IPS-18c (cell line): ENCODE results near the gene ANXA8L1.
"Not testable (repeated sequence)": the region's sequence is repeated elsewhere in the genome, so short reads cannot be mapped to it uniquely, and the experiment has no call there.

ENCODE experiments used
- H3K4me3 ChIP-seq: 2 replicates; pipeline ENCODE4 v1.7.0; 2013; ENCODE audit warnings: low read depth, mild to moderate bottlenecking, low read length, moderate library complexity; ENCODE audit not compliant: insufficient read depth
- H3K9me3 ChIP-seq: one replicate; pipeline ENCODE4 v1.6.1; 2013; ENCODE audit warnings: mild to moderate bottlenecking, low read length, moderate library complexity; ENCODE audit not compliant: control insufficient read depth, insufficient read depth

Gene ANXA8L1

DNA sequence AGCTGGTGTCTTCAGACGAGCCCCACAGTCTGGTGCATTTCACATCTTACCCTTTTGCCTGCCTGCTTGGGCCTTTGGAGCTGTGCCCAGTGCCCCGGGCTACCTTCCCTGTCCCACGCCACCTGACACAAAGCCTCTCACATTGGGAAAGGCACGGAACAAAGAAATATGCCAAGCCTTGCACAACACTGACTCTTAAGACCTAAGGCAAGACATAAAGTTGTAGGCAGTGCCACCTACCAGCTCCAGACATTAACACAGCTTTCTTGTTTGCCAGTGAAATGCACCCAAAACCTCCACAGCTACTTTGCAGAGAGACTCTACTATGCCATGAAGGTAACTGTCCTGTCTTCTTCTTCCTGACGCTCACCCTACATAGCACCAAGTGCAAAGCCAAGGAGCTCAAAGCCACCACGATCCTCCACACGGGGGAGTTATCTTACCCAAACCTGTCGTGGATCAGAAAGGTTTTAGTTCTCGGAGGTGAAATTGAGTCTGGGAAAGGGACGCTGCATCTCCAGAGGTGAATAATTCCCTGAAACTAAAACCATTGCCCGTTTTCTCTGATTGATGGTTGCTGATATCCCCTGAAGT is 11.8 kb downstream of the ANXA8L1 start:
- H3K9me3 ChIP-seq, H3K4me3 ChIP-seq: not testable (repeated sequence)

DNA sequence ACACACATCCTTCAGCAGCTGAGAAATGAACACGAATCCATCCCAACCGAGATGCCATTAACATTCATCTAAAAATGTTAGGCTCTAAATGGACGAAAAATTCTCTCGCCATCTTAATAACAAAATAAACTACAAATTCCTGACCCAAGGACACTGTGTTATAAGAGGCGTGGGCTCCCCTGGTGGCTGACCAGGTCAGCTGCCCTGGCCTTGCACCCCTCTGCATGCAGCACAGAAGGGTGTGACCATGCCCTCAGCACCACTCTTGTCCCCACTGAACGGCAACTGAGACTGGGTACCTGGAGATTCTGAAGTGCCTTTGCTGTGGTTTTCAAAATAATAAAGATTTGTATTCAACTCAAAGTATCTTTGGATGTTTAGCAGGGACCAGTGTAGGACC is 15.8 kb downstream of the ANXA8L1 start:
- not testable (repeated sequence) for H3K9me3 ChIP-seq, H3K4me3 ChIP-seq

DNA sequence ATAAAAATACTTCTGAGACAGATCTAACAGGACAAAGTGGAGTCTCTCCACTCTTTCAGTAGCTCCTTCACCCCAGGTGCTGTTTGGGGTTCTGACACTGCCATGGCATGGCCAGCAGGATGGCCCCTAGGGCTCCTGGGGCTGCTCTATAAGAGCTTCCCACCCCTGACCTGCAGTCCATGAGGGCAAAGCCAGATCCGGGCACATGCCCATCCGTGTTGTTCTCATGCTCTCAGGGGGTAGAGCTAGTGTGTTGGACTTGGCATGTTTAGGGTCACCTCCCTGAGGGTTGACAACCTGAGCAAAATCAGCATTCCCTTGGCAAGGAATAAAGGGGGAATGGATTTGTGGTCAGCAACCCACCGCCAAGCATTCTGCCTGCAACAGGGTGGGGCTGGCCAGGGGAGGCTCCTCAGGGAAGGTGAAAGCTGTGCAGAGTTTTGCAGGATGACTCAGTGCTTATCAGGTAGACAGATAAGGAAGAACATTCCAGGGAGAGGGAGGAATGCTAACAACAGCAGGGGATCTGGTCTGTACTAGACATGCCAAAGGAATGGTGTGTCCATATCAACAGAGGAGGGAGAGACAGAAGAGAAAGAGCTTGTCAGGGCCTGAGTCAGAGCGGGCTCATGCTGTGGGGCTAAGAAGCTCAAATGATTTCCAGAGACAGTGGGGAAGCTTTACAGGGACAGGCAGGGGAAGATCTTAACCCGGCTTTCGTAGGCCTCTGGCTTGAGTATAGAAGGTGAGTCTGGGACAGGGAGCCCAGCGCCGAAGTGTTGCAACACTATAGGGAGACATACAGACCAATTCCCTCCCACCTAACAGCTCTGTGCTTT is 21.1 kb downstream of the ANXA8L1 start:
- not testable (repeated sequence) for H3K9me3 ChIP-seq, H3K4me3 ChIP-seq

DNA sequence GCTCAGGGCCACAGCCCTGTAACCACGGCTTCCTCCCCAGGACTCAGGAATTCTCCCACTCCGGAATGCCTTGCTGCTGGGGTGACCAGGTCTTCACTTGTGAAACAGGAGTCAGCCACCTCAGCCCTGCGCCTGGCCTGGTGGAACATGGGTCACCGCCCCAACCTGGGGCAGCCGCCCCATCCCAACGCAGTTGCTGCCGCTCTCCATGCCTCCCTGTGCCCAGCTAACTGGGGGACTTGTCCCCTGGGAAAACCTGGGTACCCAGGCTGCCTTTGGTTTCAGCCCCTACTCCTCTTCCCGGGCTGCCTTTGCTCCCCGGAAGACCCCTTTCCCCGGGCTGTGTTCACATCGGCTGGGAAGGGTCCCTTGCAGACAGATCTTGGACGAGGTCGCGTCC is 22.2 kb downstream of the ANXA8L1 start:
- not testable (repeated sequence) for H3K9me3 ChIP-seq, H3K4me3 ChIP-seq

DNA sequence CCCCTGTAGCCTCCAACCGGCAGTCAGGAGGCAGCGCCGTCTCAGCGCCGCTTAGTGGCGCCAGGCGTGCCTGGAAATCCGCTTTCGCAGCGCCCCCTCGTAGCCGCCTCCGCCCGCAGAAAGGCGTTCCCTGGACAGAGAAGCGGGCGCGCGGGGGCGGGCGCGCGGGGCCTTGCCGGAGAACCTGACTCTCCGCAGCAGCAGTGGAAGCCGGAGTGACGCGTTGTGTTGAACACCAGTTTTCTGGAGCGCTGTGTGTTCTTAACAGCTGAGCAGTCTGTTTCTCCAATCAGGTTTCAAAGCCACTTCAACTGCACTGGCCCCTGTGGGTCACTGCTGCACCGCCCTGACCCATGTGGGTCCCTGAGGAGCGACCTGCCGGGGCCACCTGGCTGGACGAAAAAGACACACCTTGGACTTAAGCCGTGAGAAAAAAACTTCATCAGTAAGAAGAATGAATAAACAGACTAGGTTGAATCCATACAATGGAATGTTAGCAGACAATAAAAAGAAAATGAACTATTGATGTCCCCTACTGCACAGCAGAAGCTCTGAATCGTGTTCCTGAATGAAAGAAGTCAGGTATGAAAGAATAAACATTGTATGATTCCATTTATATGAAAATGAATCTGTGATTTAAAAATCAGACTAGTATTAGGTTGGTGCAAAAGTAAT is 22.8 kb downstream of the ANXA8L1 start:
- H3K4me3 ChIP-seq: not testable (repeated sequence)

DNA sequence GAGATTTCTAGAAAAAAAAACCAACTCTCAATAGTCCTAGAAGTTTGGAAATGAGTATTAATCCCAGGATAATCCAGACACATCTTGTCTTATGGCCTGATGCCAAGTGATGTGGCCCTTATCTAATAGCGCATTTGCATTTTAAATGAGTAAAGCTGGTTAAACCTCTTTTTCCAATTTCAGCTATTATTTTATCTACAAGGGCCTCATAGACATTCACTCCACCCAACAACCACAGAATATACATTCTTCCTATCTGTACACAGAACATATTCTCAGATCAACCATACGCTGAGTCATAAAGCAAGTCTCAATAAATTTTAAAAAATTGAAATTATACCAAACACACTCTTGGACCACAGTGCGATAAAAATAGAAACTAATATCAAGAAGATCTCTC is 34.0 kb downstream of the ANXA8L1 start:
- not testable (repeated sequence) for H3K9me3 ChIP-seq, H3K4me3 ChIP-seq

More for the DNA sequence above, 22.8 kb downstream of the ANXA8L1 start:
- H3K9me3 ChIP-seq: not testable (repeated sequence)

DNA sequence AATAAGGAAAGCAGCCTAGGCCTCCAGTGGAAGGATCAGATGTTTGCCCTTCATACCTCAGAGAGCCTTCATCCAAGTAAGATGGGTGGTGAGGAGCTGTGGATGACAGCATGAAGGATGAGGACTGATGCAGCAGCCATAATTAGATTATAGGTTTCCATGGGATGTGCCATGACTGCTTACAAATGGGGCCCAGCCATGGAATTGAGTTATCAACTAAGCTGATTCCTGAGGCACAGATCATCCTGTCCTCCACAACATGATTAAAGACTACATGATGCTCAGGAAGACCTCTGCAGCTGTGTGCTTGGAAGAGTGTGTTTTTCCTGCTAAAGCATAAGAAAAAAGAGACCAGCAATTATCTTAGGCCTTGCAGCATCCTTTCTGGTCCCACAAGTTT is 35.5 kb downstream of the ANXA8L1 start:
- H3K9me3 ChIP-seq, H3K4me3 ChIP-seq: not testable (repeated sequence)

DNA sequence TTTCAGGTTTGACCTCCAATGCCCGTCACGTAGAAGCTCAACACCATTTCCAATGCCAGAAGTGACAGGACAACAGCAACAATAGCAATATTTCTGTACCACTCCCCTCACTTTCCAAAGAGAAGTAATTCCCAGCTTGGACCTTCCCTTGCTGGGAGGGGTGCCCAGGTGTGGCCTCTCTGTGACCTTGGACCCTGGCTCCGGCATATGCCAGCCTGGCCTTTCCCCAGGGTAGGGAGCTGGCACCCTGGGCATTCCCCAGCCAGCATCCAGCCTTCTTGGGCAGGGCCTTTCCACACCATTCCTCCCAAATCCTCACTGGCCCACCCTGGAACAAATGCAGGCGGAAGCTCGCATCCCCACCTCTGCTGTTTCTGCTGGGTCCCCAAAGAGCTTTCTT is 37.1 kb downstream of the ANXA8L1 start:
- H3K4me3 ChIP-seq, H3K9me3 ChIP-seq: not testable (repeated sequence)

DNA sequence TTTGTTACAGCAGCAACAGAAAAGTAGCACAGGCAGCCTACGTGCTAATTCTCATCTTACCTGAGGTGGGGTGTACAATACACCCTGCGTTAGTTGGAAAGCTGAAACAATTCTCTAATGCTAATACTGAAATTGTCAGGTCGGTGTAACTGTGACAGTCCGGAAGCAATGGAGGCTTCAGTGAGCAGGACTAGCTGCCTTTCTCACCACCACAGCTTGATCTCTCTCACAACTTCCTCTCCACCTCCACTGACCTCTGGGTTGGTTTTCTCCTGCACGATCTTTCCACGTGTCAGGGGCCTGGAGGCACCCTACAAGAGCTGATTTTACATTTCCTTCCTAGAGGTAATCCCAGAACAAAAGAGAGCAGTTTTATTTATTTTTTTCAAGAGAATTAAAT is 39.7 kb downstream of the ANXA8L1 start:
- not testable (repeated sequence) for H3K4me3 ChIP-seq, H3K9me3 ChIP-seq

DNA sequence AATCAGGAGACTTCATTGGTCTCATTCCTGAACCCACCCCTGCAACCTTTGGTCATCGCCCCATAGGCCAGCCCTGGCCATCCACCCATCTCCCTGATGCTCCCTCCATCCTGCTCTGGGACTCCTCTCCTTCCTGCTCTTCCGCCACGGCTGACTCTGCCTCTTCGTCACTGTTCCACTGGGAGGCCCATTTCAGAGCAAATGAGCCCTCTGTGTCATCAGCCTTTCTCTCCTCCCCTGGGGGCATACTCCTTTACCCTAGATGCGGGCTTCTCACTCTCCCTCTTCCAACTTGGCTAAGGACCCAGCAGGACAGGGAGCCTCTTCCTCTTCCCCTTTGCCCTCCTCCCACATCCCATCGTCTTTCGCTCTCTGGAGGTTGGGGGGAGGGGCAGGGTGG is 42.7 kb downstream of the ANXA8L1 start:
- H3K9me3 ChIP-seq, H3K4me3 ChIP-seq: not testable (repeated sequence)

DNA sequence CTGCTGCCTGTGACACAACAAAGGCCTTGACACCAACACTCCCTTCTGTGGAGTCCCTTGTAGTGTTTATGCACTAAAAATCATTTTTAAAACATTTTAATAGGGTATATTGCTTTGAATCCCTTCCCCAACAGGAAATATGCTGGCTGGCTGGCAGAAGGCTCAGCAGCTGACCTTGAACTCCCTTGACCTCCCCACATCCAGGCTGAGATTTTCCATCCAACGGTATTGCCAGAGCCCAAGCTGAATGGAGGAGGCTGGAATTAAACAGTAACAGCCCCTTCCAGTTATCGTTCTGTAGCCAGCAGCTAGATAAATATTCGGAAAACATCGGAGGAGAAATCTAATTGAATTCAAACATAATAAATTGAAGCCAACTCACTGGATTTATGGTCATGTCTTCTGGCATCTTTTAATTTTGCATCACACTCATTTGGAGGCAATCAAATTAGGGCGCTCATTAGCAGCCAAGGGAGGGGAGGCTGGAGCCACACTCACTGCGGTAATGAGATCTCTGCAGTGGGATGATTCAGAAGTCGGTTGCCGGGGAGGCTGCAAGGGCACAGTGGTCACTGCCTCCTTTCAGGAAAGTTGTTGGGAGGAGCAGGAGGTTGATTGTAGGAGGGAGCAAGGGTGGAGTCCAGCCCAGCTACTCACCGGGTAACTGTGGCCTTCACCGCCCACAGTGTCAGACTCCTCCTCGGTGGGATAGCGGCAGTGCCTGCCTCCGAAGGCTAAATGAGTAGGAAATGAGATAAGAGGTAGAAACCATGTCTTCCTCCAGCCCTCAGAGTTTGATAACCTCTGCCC is 44.2 kb downstream of the ANXA8L1 start:
- not testable (repeated sequence) for H3K4me3 ChIP-seq, H3K9me3 ChIP-seq

DNA sequence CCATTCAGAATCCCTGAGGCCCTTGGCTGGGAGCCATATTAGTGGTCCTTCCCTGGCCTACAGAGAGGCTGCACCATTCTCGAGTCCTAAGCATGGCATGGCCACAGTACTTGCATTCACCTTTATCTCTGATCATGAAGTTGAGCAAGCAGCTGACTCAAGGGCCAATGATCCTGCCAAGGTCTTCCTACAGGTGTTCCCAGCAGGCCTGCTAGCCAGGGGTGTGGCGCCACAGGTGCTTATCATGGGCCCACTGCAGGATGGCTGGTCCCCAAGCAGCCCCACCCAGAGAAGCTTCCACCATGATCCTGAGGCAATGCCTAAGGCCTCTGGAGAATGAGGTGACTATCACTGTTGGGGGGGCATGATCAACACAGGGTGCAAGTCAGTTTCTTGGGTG is 48.0 kb downstream of the ANXA8L1 start:
- not testable (repeated sequence) for H3K9me3 ChIP-seq

DNA sequence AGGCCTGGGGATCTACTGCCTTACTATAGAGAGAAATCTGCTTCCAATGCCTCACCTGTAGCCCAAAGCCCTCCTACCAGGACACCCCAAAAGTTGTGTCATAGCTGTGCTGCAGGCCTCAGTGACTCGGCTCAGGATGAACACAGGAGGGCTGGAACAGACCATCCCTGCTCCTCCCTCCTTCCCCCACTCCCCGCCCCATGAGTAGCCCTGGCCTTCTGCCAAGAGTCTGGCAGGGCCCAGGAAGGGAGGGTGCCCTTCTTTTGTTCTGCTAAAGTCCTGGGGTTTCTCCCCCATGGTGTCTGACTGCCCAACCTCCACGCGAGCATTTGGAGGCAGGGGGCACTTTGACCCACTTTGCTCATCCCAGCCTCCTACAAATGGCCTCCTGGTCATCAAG is 65.4 kb downstream of the ANXA8L1 start:
- H3K9me3 ChIP-seq, H3K4me3 ChIP-seq: not testable (repeated sequence)

More for the DNA sequence above, 48.0 kb downstream of the ANXA8L1 start:
- not testable (repeated sequence) for H3K4me3 ChIP-seq
